GM10266 (cell line): ENCODE results near the gene FLT1.

Experiments used
- DNase-seq: peaks from one replicate; pipeline ENCODE4 v3.0.0; 2012; ENCODE audit errors: extremely low spot score
- CTCF ChIP-seq: IDR thresholded peaks from 2 replicates; pipeline ENCODE4 v1.5.1; 2012; ENCODE audit warnings: mild to moderate bottlenecking, low read depth; ENCODE audit not compliant: control insufficient read depth, insufficient read depth; ENCODE audit errors: missing control alignments

Gene FLT1

GRCh38 chr13:28415994-28416421, 78.9 kb downstream of the FLT1 start:
- no peak for TF ChIP-seq CTCF
- no peak for DNase-seq

- no peak for TF ChIP-seq CTCF
- DNase-seq, result no peak
Observed at GRCh38 chr13:28413999-28414398, 80.9 kb downstream of the FLT1 start.

GRCh38 chr13:28412981-28413380, 81.9 kb downstream of the FLT1 start:
- no peak for TF ChIP-seq CTCF
- DNase-seq, result no peak

- TF ChIP-seq CTCF, result no peak
- DNase-seq, result no peak
Observed at GRCh38 chr13:28411831-28412353, 83.0 kb downstream of the FLT1 start.

- no peak for DNase-seq
- TF ChIP-seq CTCF, result no peak
Observed at GRCh38 chr13:28410096-28410495, 84.8 kb downstream of the FLT1 start.

GRCh38 chr13:28409648-28410047, 85.3 kb downstream of the FLT1 start:
- no peak for TF ChIP-seq CTCF
- no peak for DNase-seq

- DNase-seq, result no peak
- no peak for TF ChIP-seq CTCF
Observed at GRCh38 chr13:28408863-28409262, 86.1 kb downstream of the FLT1 start.
